ENCODE measurements around the gene EEF2KMT. TPM values are rescaled to one million over a fixed set of nuclear protein-coding genes. Genes with fewer than 3 reads are reported as not detected.

The EEF2KMT gene
- total RNA-seq, 1 experiment from 2014 or later: 24.4 TPM

GRCh38 chr16:5066511-5066910 is 31.1 kb downstream of the EEF2KMT start:
- ATAC-seq: no peak
- Histone ChIP-seq H3K4me1 (ENCODE audit: control insufficient read depth, insufficient read depth, low read length) (no peaks in the 10 kb centered on the region), H3K27ac (ENCODE audit: low read length) (no peak overlapping the region), H3K9me3 (ENCODE audit: control insufficient read depth, insufficient read depth, low read depth, low read length) (no peaks in the 10 kb centered on the region), H3K4me3 (ENCODE audit: low read depth in 2 of 2, low read length in 2 of 2) (no peak overlapping the region), H3K27me3 (ENCODE audit: control insufficient read depth, insufficient read depth, low read length) (no peaks in the 10 kb centered on the region; the same call in 1 of the 2 replicates), H3K36me3 (ENCODE audit: control insufficient read depth, insufficient read depth, low read length) (no peaks in the 10 kb centered on the region)
- DNase-seq (ENCODE audit: low read depth, low spot score): no peak
- POLR2A ChIA-PET: no interaction called here
- intact Hi-C loops (cut with micrococcal nuclease; ENCODE audit: unreplicated experiment): no loop called here
- BruUV-seq (replicated peaks): no TSS peak
- CTCF ChIA-PET: no interaction called here
- in situ Hi-C loops (cut with HindIII; ENCODE audit: low pct_unique_long_range_greater_than_20kb, low sequenced_read_pairs): no loop called here
- TF ChIP-seq REST (IDR thresholded peaks at IDR 0.05; ENCODE audit: insufficient read depth in 1 of 2, low read depth in 2 of 2, low read length in 1 of 2) (no peak), POLR2AphosphoS5 (IDR thresholded peaks at IDR 0.05; ENCODE audit: low read depth, low read length) (no peak), TCF7L2 (IDR thresholded peaks at IDR 0.05; ENCODE audit: low read depth, low read length) (no peak), CTCF (IDR thresholded peaks at IDR 0.05) (no peak), SIN3A (IDR thresholded peaks at IDR 0.05; ENCODE audit: borderline replicate concordance, insufficient read depth, low read depth, low read length) (no peak)

GRCh38 chr16:5065813-5066212 is 31.8 kb downstream of the EEF2KMT start, which contains the start of gene C16orf89:
Gene C16orf89, minus strand, starts transcription at chr16:5065956. Its CDS starts 48 bp downstream, at chr16:5065908.
- in situ Hi-C loops (cut with HindIII; ENCODE audit: low pct_unique_long_range_greater_than_20kb, low sequenced_read_pairs): no loop called here
- Histone ChIP-seq H3K27ac (ENCODE audit: low read length) (no peak within 1 kb of the TSS), H3K4me3 (ENCODE audit: low read depth in 2 of 2, low read length in 2 of 2) (no peak within 1 kb of the TSS), H3K36me3 (ENCODE audit: control insufficient read depth, insufficient read depth, low read length) (no peaks in the 10 kb centered on the region), H3K27me3 (ENCODE audit: control insufficient read depth, insufficient read depth, low read length) (no peaks in the 10 kb centered on the region; the same call in 1 of the 2 replicates), H3K9me3 (ENCODE audit: control insufficient read depth, insufficient read depth, low read depth, low read length) (no peaks in the 10 kb centered on the region), H3K4me1 (ENCODE audit: control insufficient read depth, insufficient read depth, low read length) (no peaks in the 10 kb centered on the region)
- intact Hi-C loops (cut with micrococcal nuclease; ENCODE audit: unreplicated experiment): no loop called here
- TF ChIP-seq POLR2AphosphoS5 (IDR thresholded peaks at IDR 0.05; ENCODE audit: low read depth, low read length) (no peak), TCF7L2 (IDR thresholded peaks at IDR 0.05; ENCODE audit: low read depth, low read length) (no peak), SIN3A (IDR thresholded peaks at IDR 0.05; ENCODE audit: borderline replicate concordance, insufficient read depth, low read depth, low read length) (no peak), REST (IDR thresholded peaks at IDR 0.05; ENCODE audit: insufficient read depth in 1 of 2, low read depth in 2 of 2, low read length in 1 of 2) (no peak), CTCF (IDR thresholded peaks at IDR 0.05) (no peak)
- ChIA-PET POLR2A (no interaction called here), CTCF (interaction anchor here (0.5 kb wide), 1 partner anchor 98 kb away, joined by 4 read pairs; no protein-coding TSS in a partner anchor)
- ATAC-seq: peak; percentile 43
- BruUV-seq (replicated peaks): no TSS peak
- DNase-seq (ENCODE audit: low read depth, low spot score): no peak

All from Panc1 (cell line).